ENCODE measurements around the gene POU6F2. TPM values are rescaled to one million over a fixed set of nuclear protein-coding genes. Genes with fewer than 3 reads are reported as not detected.

POU6F2 gene
- total RNA-seq, 2 experiments from 2014 or later, result not detected

DNA sequence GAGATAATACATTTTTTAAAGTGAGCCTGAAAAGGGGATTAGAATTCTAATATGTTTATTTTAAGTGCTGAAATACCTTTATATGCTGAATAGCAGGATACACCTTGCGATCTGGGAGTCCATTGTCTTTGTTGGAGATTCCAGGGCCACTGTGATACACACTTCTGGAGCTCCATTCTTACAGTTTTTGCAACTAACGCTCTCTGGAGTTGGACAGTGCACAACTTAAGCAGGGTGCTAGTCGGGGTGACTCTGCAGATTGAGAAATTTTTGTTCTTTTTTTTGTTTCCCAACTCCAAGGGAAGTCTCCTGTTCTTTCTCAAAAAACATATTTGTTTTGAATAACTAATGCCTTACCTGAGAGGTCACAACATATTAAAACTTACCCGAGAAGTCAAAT is 23.7 kb upstream of the POU6F2 start:
- Mint-ChIP-seq H3K27ac (no peak overlapping the region), H3K4me3 (no peak overlapping the region), H3K36me3 (ENCODE audit: low read depth) (no peaks in the 10 kb centered on the region), H3K4me1 (ENCODE audit: low read depth) (no peaks in the 10 kb centered on the region), H3K9me3 (no peaks in the 10 kb centered on the region), H3K27me3 (peaks cover 15% of the 10 kb centered on the region)
- intact Hi-C loops (cut with micrococcal nuclease), result no loop called here
- CTCF ChIA-PET, result no interaction called here
- ATAC-seq (no peak), DNase-seq (no peak)
- POLR2A ChIA-PET, result no interaction called here
- TF ChIP-seq, protein P1, sequence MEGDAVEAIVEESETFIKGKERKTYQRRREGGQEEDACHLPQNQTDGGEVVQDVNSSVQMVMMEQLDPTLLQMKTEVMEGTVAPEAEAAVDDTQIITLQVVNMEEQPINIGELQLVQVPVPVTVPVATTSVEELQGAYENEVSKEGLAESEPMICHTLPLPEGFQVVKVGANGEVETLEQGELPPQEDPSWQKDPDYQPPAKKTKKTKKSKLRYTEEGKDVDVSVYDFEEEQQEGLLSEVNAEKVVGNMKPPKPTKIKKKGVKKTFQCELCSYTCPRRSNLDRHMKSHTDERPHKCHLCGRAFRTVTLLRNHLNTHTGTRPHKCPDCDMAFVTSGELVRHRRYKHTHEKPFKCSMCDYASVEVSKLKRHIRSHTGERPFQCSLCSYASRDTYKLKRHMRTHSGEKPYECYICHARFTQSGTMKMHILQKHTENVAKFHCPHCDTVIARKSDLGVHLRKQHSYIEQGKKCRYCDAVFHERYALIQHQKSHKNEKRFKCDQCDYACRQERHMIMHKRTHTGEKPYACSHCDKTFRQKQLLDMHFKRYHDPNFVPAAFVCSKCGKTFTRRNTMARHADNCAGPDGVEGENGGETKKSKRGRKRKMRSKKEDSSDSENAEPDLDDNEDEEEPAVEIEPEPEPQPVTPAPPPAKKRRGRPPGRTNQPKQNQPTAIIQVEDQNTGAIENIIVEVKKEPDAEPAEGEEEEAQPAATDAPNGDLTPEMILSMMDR (IDR thresholded peaks at IDR 0.05), result no peak

DNA sequence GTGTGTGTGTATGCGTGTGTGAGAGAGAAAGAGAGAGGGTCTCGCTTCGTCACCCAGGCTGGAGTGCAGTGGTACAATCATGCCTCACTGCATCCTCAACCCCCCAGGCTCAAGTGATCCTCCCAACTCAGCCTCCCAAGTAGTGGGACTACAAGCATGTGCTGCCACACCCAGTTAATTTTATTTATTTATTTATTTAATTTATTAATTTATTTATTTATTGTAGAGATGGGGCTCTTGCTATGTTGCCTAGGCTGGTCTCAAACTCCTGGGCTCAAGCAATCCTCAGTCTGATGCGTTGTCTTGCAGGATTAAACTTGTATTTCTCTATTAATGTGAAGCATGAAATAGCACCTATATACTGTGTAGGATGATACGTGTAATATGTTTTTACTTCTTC is 21.8 kb upstream of the POU6F2 start:
- CTCF ChIA-PET, result no interaction called here

DNA sequence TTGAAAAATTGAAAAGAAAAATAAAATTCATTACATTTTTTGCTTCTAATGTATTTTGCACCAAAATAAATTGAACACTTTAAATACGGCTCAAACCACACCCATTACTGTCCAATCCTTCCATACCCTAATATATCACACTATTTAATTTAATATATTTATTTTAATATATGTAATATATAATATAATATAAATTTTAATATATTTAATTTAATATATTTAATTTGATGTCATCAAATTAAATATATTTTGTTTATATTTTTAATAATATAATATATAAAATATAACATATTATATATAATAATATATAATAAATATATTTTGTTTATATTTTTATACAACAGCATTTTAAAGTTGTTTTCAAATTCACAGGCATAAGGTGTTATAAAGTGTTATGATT is 15.7 kb upstream of the POU6F2 start:
- CTCF ChIA-PET, result no interaction called here
- no peak overlapping the region for H3K27ac Mint-ChIP-seq
- POLR2A ChIA-PET, result interaction anchor here (0.7 kb wide), 1 partner anchor 1295 kb away, joined by 4 read pairs; no protein-coding TSS in a partner anchor

More for the DNA sequence above, 21.8 kb upstream of the POU6F2 start:
- Mint-ChIP-seq H3K36me3 (ENCODE audit: low read depth) (no peaks in the 10 kb centered on the region), H3K27me3 (peaks cover 17% of the 10 kb centered on the region), H3K4me1 (ENCODE audit: low read depth) (no peaks in the 10 kb centered on the region), H3K4me3 (no peak overlapping the region), H3K27ac (no peak overlapping the region), H3K9me3 (no peaks in the 10 kb centered on the region)
- TF ChIP-seq, protein P1 (IDR thresholded peaks at IDR 0.05), result no peak
- no peak for DNase-seq
- intact Hi-C loops (cut with micrococcal nuclease), result no loop called here
- no peak for ATAC-seq
- POLR2A ChIA-PET, result no interaction called here

DNA sequence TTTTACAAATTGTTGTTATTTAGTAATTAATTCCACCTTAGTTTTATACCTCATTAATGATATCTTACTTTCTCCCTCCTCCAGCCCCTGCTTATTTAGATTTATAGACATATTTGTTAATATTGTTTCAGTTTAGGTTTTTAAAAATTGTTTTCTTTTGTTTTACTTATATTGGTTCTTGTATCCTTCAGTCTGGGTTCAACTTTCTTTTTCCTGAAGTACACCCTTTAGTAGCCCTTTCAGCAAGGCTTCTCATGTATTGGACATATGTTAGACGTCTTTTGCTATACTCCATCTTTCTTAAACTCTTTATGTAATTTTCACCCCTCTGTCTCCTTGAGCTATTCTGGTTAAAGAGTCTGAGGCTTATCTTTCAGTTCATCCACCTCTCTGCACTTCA is 12.8 kb upstream of the POU6F2 start:
- H3K4me3 Mint-ChIP-seq, result no peak overlapping the region
- no peak for DNase-seq
- intact Hi-C loops (cut with micrococcal nuclease), result no loop called here
- no peaks in the 10 kb centered on the region for H3K4me1 Mint-ChIP-seq (ENCODE audit: low read depth)
- ATAC-seq, result no peak
- H3K36me3 Mint-ChIP-seq (ENCODE audit: low read depth), result no peaks in the 10 kb centered on the region
- ChIA-PET CTCF (no interaction called here), POLR2A (no interaction called here)
- peaks cover 3% of the 10 kb centered on the region for H3K27me3 Mint-ChIP-seq
- H3K9me3 Mint-ChIP-seq, result no peaks in the 10 kb centered on the region
- H3K27ac Mint-ChIP-seq, result no peak overlapping the region
- TF ChIP-seq, protein P1 (IDR thresholded peaks at IDR 0.05), result no peak

More for the DNA sequence above, 15.7 kb upstream of the POU6F2 start:
- no peaks in the 10 kb centered on the region for H3K36me3 Mint-ChIP-seq (ENCODE audit: low read depth)
- ATAC-seq (no peak), DNase-seq (no peak)
- TF ChIP-seq, protein P1 (IDR thresholded peaks at IDR 0.05), result no peak
- no peak overlapping the region for H3K4me3 Mint-ChIP-seq
- H3K9me3 Mint-ChIP-seq, result no peaks in the 10 kb centered on the region
- no peaks in the 10 kb centered on the region for H3K4me1 Mint-ChIP-seq (ENCODE audit: low read depth)
- intact Hi-C loops (cut with micrococcal nuclease), result no loop called here
- peaks cover 6% of the 10 kb centered on the region for H3K27me3 Mint-ChIP-seq

DNA sequence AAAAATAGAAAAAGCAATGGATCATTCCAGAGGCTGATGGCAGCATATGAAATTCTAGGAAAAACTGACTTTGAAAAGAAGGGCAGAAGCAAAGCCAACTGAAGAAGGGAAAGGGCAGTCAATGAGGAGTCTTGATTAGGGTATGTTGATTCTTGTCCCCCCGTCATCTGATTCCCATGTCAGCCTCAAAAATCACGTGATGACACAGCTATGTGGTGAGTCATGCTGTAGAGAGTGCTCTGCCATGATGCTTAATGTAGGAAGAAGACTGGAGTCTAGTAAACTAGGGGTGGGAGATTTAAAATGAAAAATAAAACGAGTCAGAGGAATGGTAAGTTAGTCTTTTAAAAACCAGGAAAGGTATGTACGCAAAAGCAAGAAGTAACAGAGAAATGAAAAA is 3.9 kb upstream of the POU6F2 start:
- no peak overlapping the region for H3K4me3 Mint-ChIP-seq
- ChIA-PET POLR2A (no interaction called here), CTCF (no interaction called here)
- TF ChIP-seq, protein P1 (IDR thresholded peaks at IDR 0.05), result no peak
- DNase-seq (no peak), ATAC-seq (no peak)
- H3K36me3 Mint-ChIP-seq (ENCODE audit: low read depth), result no peaks in the 10 kb centered on the region
- H3K9me3 Mint-ChIP-seq, result no peaks in the 10 kb centered on the region
- no peaks in the 10 kb centered on the region for H3K4me1 Mint-ChIP-seq (ENCODE audit: low read depth)
- peaks cover 30% of the 10 kb centered on the region for H3K27me3 Mint-ChIP-seq
- intact Hi-C loops (cut with micrococcal nuclease), result no loop called here
- no peak overlapping the region for H3K27ac Mint-ChIP-seq
